GM18505 (cell line): ENCODE results near the gene SEPTIN5.

Experiments
- ATAC-seq: cut with Tn5 transposase; IDR thresholded peaks from one replicate; pipeline ENCODE4 v1.9.1; 2021; ENCODE audit not compliant: unreplicated experiment
- POLR2A ChIP-seq: IDR thresholded peaks from 4 replicates; pipeline ENCODE4 v1.6.1; 2011; ENCODE audit warnings: borderline replicate concordance; ENCODE audit not compliant: insufficient read depth, insufficient read length; ENCODE audit errors: extremely low read depth

SEPTIN5 gene

GRCh38 chr22:19705181-19705934 is 8.9 kb upstream of the SEPTIN5 start:
- TF ChIP-seq POLR2A: no peak
- no peak for ATAC-seq

- no peak for TF ChIP-seq POLR2A
- ATAC-seq: no peak
Measured at GRCh38 chr22:19706661-19707151, 7.6 kb upstream of the SEPTIN5 start.

GRCh38 chr22:19707347-19708290 is 6.7 kb upstream of the SEPTIN5 start:
- TF ChIP-seq POLR2A: no peak
- no peak for ATAC-seq

GRCh38 chr22:19708321-19709011 is 5.8 kb upstream of the SEPTIN5 start:
- no peak for TF ChIP-seq POLR2A
- no peak for ATAC-seq

- no peak for ATAC-seq
- TF ChIP-seq POLR2A: no peak
Measured at GRCh38 chr22:19709063-19709769, 5.1 kb upstream of the SEPTIN5 start.

- no peak for ATAC-seq
- TF ChIP-seq POLR2A: no peak
Measured at GRCh38 chr22:19710020-19710768, 4.1 kb upstream of the SEPTIN5 start.

- ATAC-seq: no peak
Measured at GRCh38 chr22:19710769-19711106, 3.6 kb upstream of the SEPTIN5 start.

GRCh38 chr22:19713245-19713644 is 1.1 kb upstream of the SEPTIN5 start:
- ATAC-seq: no peak
- no peak for TF ChIP-seq POLR2A

More at GRCh38 chr22:19710769-19711106, 3.6 kb upstream of the SEPTIN5 start:
- TF ChIP-seq POLR2A: no peak

GRCh38 chr22:19713650-19714311 is 522 bp upstream of the SEPTIN5 start:
- ATAC-seq: no peak

GRCh38 chr22:19715188-19715930 is 1.1 kb downstream of the SEPTIN5 start:
- TF ChIP-seq POLR2A: no peak
- ATAC-seq: no peak

More at GRCh38 chr22:19713650-19714311, 522 bp upstream of the SEPTIN5 start:
- no peak for TF ChIP-seq POLR2A
